Fibroblast of pulmonary artery (primary cell): ENCODE data around the gene BRMS1.

Experiments
- DNase-seq: peaks from one replicate; pipeline ENCODE4 v3.0.0-alpha.2; 2010; ENCODE audit warnings: low read depth
- H3K4me3 ChIP-seq: replicated peaks from 2 replicates; pipeline ENCODE4 v1.5.1; 2011; ENCODE audit warnings: low read depth, mild to moderate bottlenecking, control low read depth, low read length, moderate library complexity
- CTCF ChIP-seq: IDR thresholded peaks from 2 replicates; pipeline ENCODE4 v1.5.1; 2011; ENCODE audit warnings: mild to moderate bottlenecking, control low read depth, low read length, inconsistent platforms; ENCODE audit errors: missing control alignments

BRMS1 gene

GRCh38 chr11:66345316-66345649 is 379 bp upstream of the BRMS1 start:
- DNase-seq, result no peak
- peak overlapping the region; percentile 97 for H3K4me3 ChIP-seq
- no peak for TF ChIP-seq CTCF

GRCh38 chr11:66343176-66343575 is 1.7 kb downstream of the BRMS1 start:
- no peak overlapping the region for H3K4me3 ChIP-seq
- no peak for DNase-seq
- no peak for TF ChIP-seq CTCF

GRCh38 chr11:66341502-66342126 is 3.3 kb downstream of the BRMS1 start:
- H3K4me3 ChIP-seq, result no peak overlapping the region
- TF ChIP-seq CTCF, result no peak
- no peak for DNase-seq

DNA sequence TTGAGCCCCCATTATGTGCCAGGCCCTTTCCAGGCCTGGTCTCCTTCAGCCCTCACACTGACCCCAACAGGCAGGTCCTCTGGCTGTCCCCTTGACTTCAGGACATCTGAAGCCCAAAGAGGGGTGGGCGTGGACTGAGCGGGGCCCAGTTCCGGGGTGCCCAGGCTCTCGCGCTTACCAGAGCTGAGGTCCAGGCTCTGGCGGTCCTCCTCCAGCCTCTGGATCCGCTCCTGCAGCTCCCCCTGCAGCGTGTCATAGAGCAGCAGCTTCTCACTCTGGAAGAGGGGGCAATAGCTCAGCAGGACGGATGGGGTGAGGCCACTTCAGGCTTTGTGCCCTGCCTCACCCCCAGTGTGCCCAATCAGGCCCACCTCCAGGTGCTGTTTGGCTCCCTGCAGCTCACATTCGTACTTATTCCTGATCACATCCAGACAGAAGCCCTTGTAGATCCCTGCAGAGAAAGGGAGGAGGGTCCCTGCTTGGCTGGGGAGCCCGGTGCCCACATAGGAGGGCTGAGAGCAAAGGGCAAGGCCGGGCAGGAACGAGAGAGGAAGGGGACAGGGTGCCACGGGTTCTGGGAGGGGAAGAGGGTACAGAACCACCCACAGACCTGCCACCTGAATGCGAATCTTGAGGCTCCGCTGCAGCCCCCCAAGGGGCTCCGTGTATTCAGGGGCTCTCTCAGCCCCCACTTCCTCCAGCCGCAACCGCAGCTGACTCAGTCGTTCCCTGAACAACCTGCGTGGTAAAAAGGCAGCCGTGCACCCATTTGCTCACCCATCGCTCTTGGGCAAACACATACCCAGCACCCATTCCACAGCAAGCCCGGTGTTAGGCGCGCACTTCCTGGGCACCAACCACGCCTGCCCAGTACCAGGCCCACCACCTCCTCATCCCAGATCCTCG is 4.1 kb downstream of the BRMS1 start:
- TF ChIP-seq CTCF, result no peak
- no peak for DNase-seq
- no peak overlapping the region for H3K4me3 ChIP-seq

GRCh38 chr11:66339686-66340483 is 5.0 kb downstream of the BRMS1 start:
- no peak for DNase-seq
- no peak for TF ChIP-seq CTCF
- no peak overlapping the region for H3K4me3 ChIP-seq

GRCh38 chr11:66339162-66339675 is 5.7 kb downstream of the BRMS1 start:
- H3K4me3 ChIP-seq, result no peak overlapping the region
- DNase-seq, result no peak
- TF ChIP-seq CTCF, result no peak
